OCI-LY1 (cell line): ENCODE results near the gene FERD3L.

ENCODE experiments used
- EZH2 ChIP-seq: fragments of 200-600 bp; sonication (generic), shearing (Covaris generic); IDR thresholded peaks from 2 replicates; pipeline ENCODE4 v1.8.0; 2017; ENCODE audit warnings: borderline replicate concordance, mixed run types, mild to moderate bottlenecking, antibody characterized with exemption, low read length, moderate library complexity, mixed read lengths
- TF ChIP-seq, protein P1 (sequence below): fragments of 200-600 bp; sonication (generic), shearing (Covaris generic); IDR thresholded peaks from 2 replicates; pipeline ENCODE4 v1.5.1; 2017; ENCODE audit warnings: mild to moderate bottlenecking, antibody characterized with exemption, low read length, moderate library complexity, mixed read lengths

DNA sequence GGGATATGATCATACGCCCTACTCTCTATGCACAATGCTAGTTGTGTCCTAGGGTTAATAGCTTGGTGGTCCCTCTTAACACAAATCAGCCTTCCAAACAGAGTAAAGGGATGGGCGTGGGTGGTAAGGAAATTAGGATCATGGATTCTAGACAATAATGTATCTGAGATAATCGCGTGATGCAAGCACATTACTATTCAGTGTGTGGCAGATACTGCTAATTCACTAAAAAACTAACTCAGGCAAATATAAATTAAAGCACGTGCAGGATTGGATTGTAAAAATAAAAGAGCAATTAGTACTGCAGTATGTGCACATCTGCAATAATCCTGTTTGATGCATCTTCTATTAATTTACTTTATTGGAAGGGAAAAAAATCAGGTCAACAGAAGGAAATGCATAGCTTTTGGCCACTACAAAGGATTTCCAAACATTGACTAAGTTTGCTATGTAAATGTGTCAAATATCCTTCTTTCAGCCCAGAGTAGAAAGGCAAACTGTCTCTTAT is 49.8 kb downstream of the FERD3L start:
- TF ChIP-seq, protein P1, sequence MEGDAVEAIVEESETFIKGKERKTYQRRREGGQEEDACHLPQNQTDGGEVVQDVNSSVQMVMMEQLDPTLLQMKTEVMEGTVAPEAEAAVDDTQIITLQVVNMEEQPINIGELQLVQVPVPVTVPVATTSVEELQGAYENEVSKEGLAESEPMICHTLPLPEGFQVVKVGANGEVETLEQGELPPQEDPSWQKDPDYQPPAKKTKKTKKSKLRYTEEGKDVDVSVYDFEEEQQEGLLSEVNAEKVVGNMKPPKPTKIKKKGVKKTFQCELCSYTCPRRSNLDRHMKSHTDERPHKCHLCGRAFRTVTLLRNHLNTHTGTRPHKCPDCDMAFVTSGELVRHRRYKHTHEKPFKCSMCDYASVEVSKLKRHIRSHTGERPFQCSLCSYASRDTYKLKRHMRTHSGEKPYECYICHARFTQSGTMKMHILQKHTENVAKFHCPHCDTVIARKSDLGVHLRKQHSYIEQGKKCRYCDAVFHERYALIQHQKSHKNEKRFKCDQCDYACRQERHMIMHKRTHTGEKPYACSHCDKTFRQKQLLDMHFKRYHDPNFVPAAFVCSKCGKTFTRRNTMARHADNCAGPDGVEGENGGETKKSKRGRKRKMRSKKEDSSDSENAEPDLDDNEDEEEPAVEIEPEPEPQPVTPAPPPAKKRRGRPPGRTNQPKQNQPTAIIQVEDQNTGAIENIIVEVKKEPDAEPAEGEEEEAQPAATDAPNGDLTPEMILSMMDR: no peak
- no peak for TF ChIP-seq EZH2
